Measurements from ENCODE around the gene AMPH.
A peak's percentile ranks its signal among the peaks of the same experiment; 100 is the strongest.

Gene AMPH

GRCh38 chr7:38463277-38464225 lies 167.6 kb downstream of the AMPH start:
- DNase-seq (ENCODE audit: low read depth in 1 of 2, low spot score in 1 of 2), result peak; percentile 48 to 77

GRCh38 chr7:38462819-38463218 lies 168.4 kb downstream of the AMPH start:
- DNase-seq (ENCODE audit: low read depth in 1 of 2, low spot score in 1 of 2), result no peak

GRCh38 chr7:38461887-38462286 lies 169.3 kb downstream of the AMPH start:
- no peak for DNase-seq (ENCODE audit: low read depth in 1 of 2, low spot score in 1 of 2)

- no peak for DNase-seq (ENCODE audit: low read depth in 1 of 2, low spot score in 1 of 2)
Observed at GRCh38 chr7:38453826-38454225, 177.3 kb downstream of the AMPH start.

GRCh38 chr7:38453168-38453567 lies 178.0 kb downstream of the AMPH start:
- DNase-seq (ENCODE audit: low read depth in 1 of 2, low spot score in 1 of 2), result no peak

GRCh38 chr7:38452681-38453108 lies 178.5 kb downstream of the AMPH start:
- no peak for DNase-seq (ENCODE audit: low read depth in 1 of 2, low spot score in 1 of 2)

- no peak for DNase-seq (ENCODE audit: low read depth in 1 of 2, low spot score in 1 of 2)
Observed at GRCh38 chr7:38451840-38452239, 179.3 kb downstream of the AMPH start.

GRCh38 chr7:38448584-38449234 lies 182.5 kb downstream of the AMPH start:
- DNase-seq (ENCODE audit: low read depth in 1 of 2, low spot score in 1 of 2), result no peak

GRCh38 chr7:38448054-38448453 lies 183.1 kb downstream of the AMPH start:
- DNase-seq (ENCODE audit: low read depth in 1 of 2, low spot score in 1 of 2), result no peak

- DNase-seq (ENCODE audit: low read depth in 1 of 2, low spot score in 1 of 2), result no peak
Observed at GRCh38 chr7:38438970-38439369, 192.2 kb downstream of the AMPH start.

- DNase-seq (ENCODE audit: low read depth in 1 of 2, low spot score in 1 of 2), result no peak
Observed at GRCh38 chr7:38432671-38433070, 198.5 kb downstream of the AMPH start.

GRCh38 chr7:38432080-38432479 lies 199.1 kb downstream of the AMPH start:
- no peak for DNase-seq (ENCODE audit: low read depth in 1 of 2, low spot score in 1 of 2)

- DNase-seq (ENCODE audit: low read depth in 1 of 2, low spot score in 1 of 2), result no peak
Observed at GRCh38 chr7:38429057-38429456, 202.1 kb downstream of the AMPH start.

GRCh38 chr7:38428041-38428440 lies 203.1 kb downstream of the AMPH start:
- no peak for DNase-seq (ENCODE audit: low read depth in 1 of 2, low spot score in 1 of 2)

- no peak for DNase-seq (ENCODE audit: low read depth in 1 of 2, low spot score in 1 of 2)
Observed at GRCh38 chr7:38427279-38427955, 203.8 kb downstream of the AMPH start.

GRCh38 chr7:38425509-38425908 lies 205.7 kb downstream of the AMPH start:
- no peak for DNase-seq (ENCODE audit: low read depth in 1 of 2, low spot score in 1 of 2)

GRCh38 chr7:38424750-38425463 lies 206.3 kb downstream of the AMPH start:
- no peak for DNase-seq (ENCODE audit: low read depth in 1 of 2, low spot score in 1 of 2)

GRCh38 chr7:38413784-38414183 lies 217.4 kb downstream of the AMPH start:
- DNase-seq (ENCODE audit: low read depth in 1 of 2, low spot score in 1 of 2), result no peak

GRCh38 chr7:38411404-38411803 lies 219.8 kb downstream of the AMPH start:
- no peak for DNase-seq (ENCODE audit: low read depth in 1 of 2, low spot score in 1 of 2)

GRCh38 chr7:38410056-38410455 lies 221.1 kb downstream of the AMPH start:
- DNase-seq (ENCODE audit: low read depth in 1 of 2, low spot score in 1 of 2), result no peak

GRCh38 chr7:38409531-38409930 lies 221.6 kb downstream of the AMPH start:
- no peak for DNase-seq (ENCODE audit: low read depth in 1 of 2, low spot score in 1 of 2)

Measured in stimulated activated CD4-positive, alpha-beta T cell treated with anti-CD3 and anti-CD28 coated beads, Interleukin-15, amount 100 ng/mL, for 1 hour (primary cell).